ENCODE results near the gene GREM1. TPM values are rescaled to one million over a fixed set of nuclear protein-coding genes. Genes with fewer than 3 reads are reported as not detected.

GREM1 gene
- total and polyA plus RNA-seq, 4 donors: 0.06 to 2.4 (median 1.7) TPM

DNA sequence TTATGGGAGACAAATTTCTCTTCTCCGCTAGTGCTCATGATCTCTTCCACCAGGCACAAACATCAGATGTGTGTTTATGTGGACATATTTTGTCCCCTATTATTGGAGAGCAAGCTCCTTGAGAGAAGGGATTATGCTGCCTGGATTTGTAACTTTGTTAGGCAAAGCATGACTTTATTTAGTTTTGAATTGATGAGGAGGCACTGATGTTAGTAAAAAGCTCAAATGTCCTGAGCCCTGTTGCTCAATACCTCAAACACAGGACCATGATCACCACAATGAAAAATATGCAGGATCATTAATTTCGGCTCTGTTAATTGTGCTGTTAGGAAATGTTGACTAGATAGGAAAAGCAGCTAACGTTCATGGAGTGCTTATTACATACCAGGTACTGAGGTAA, 47.2 kb upstream of the GREM1 start:
- Histone ChIP-seq H3K27ac (ENCODE audit: low read depth in 1 of 2, low read length in 1 of 2) (no peak overlapping the region), H3K36me3 (ENCODE audit: control insufficient read depth in 4 of 4, insufficient read depth in 4 of 4, low read length in 4 of 4) (no peaks in the 10 kb centered on the region), H3K9ac (ENCODE audit: insufficient read depth in 1 of 2, low read length in 2 of 2) (no peak overlapping the region), H3K4me1 (ENCODE audit: control insufficient read depth in 5 of 5, insufficient read depth in 5 of 5, low read length in 5 of 5) (peaks cover 0 to 3% (median 0%) of the 10 kb centered on the region in 5 donors), H3K27me3 (ENCODE audit: control insufficient read depth in 3 of 3, insufficient read depth in 3 of 3, low read length in 2 of 3) (no peaks in the 10 kb centered on the region), H3K9me3 (ENCODE audit: control insufficient read depth in 4 of 4, insufficient read depth in 3 of 4, low read length in 3 of 4) (no peaks in the 10 kb centered on the region), H3K4me3 (no peak overlapping the region)
- ATAC-seq (ENCODE audit: insufficient read depth, low FRiP score): no peak
- no peak for DNase-seq
- WGBS, 2 donors: 84 to 85% methylated on average over 3 of the region's 3 CpGs
- TF ChIP-seq, protein P1, sequence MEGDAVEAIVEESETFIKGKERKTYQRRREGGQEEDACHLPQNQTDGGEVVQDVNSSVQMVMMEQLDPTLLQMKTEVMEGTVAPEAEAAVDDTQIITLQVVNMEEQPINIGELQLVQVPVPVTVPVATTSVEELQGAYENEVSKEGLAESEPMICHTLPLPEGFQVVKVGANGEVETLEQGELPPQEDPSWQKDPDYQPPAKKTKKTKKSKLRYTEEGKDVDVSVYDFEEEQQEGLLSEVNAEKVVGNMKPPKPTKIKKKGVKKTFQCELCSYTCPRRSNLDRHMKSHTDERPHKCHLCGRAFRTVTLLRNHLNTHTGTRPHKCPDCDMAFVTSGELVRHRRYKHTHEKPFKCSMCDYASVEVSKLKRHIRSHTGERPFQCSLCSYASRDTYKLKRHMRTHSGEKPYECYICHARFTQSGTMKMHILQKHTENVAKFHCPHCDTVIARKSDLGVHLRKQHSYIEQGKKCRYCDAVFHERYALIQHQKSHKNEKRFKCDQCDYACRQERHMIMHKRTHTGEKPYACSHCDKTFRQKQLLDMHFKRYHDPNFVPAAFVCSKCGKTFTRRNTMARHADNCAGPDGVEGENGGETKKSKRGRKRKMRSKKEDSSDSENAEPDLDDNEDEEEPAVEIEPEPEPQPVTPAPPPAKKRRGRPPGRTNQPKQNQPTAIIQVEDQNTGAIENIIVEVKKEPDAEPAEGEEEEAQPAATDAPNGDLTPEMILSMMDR (IDR thresholded peaks at IDR 0.05; ENCODE audit: control extremely low read depth, extremely low read depth): no peak

DNA sequence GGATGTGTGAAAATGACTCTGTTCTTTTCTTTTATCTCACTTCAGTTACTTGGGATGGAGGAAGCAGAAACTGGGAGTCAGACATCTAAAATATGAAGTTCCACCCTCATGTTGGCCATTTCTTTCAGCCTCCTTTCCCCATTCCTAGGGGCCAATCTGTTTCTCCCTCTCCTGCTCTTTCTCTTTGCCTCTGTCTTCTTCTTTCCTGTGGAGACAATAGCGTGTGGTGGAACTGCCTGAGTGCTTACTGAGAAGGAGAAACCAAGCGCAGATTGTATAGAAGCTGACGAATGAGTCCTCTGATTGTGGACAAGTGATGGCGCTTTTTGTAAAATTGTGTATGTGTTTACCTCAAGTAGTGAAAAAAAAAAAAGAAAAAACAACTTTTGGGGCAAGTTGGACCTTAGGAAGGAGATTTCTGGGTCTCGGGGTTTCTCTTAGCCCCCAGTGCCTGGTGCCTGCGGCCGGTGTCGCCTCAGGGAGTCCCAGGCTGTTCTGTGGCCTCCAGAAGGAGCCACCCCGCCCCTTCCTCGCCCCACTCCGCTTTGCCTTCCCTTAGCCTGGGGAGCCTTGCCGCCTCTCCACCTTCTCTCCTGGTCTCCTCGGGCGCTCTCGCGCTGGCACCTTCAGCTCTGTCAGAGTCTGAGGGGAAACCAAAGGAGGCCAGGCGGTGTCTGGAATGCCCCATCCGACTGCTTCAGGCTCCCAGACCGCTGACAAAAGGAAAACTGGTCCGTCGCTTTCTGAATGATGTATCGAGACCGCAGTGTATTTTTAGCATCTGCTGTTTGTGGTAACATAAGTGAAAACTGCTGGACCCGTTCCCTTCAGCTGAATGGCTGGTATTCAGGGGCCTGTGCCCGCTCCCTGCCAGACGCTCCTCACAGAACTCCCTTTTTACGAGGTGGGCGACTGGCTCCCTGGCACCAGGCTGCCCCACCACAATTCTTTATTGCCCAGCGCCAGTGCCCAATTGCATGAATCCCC, 46.2 kb upstream of the GREM1 start:
- peaks cover 0 to 3% (median 0%) of the 10 kb centered on the region in 5 donors for H3K4me1 ChIP-seq (ENCODE audit: control insufficient read depth in 5 of 5, insufficient read depth in 5 of 5, low read length in 5 of 5)
- WGBS, 2 donors: 93 to 95% methylated on average over 29 of the region's 29 CpGs
- H3K4me3 ChIP-seq: no peak overlapping the region
- no peaks in the 10 kb centered on the region for H3K27me3 ChIP-seq (ENCODE audit: control insufficient read depth in 3 of 3, insufficient read depth in 3 of 3, low read length in 2 of 3)
- H3K27ac ChIP-seq (ENCODE audit: low read depth in 1 of 2, low read length in 1 of 2): no peak overlapping the region
- TF ChIP-seq, protein P1 (IDR thresholded peaks at IDR 0.05; ENCODE audit: control extremely low read depth, extremely low read depth): no peak
- no peaks in the 10 kb centered on the region for H3K9me3 ChIP-seq (ENCODE audit: control insufficient read depth in 4 of 4, insufficient read depth in 3 of 4, low read length in 3 of 4)
- no peak for DNase-seq
- ATAC-seq (ENCODE audit: insufficient read depth, low FRiP score): no peak
- H3K9ac ChIP-seq (ENCODE audit: insufficient read depth in 1 of 2, low read length in 2 of 2): no peak overlapping the region
- no peaks in the 10 kb centered on the region for H3K36me3 ChIP-seq (ENCODE audit: control insufficient read depth in 4 of 4, insufficient read depth in 4 of 4, low read length in 4 of 4)

DNA sequence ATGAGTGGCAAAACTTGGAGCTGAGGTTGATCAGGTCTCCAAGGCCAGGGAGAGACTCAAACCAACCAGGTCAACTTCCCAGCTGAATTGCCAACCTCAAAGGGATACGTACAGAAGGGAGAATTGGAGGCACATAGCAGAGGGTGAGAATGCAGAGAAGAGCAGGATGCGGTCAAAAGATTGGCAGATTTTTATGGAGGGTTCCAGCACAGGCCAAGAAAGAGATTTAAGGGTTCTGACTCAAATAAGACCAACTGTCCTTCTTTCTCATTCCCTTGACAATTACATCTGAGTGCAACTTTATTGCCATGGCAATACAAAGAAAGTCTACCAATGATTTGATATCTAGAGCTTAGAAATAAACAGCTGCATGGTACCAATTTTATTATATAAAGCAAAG, 43.1 kb upstream of the GREM1 start:
- Histone ChIP-seq H3K4me1 (ENCODE audit: control insufficient read depth in 5 of 5, insufficient read depth in 5 of 5, low read length in 5 of 5) (peaks cover 0 to 3% (median 0%) of the 10 kb centered on the region in 5 donors), H3K27ac (ENCODE audit: low read depth in 1 of 2, low read length in 1 of 2) (no peak overlapping the region), H3K27me3 (ENCODE audit: control insufficient read depth in 3 of 3, insufficient read depth in 3 of 3, low read length in 2 of 3) (no peaks in the 10 kb centered on the region), H3K4me3 (no peak overlapping the region), H3K36me3 (ENCODE audit: control insufficient read depth in 4 of 4, insufficient read depth in 4 of 4, low read length in 4 of 4) (no peaks in the 10 kb centered on the region), H3K9me3 (ENCODE audit: control insufficient read depth in 4 of 4, insufficient read depth in 3 of 4, low read length in 3 of 4) (no peaks in the 10 kb centered on the region), H3K9ac (ENCODE audit: insufficient read depth in 1 of 2, low read length in 2 of 2) (no peak overlapping the region)
- DNase-seq (no peak), ATAC-seq (ENCODE audit: insufficient read depth, low FRiP score) (no peak)
- TF ChIP-seq, protein P1 (IDR thresholded peaks at IDR 0.05; ENCODE audit: control extremely low read depth, extremely low read depth): no peak
- 92 to 93% methylated on average over 2 of the region's 2 CpGs for WGBS, 2 donors

All from lung (tissue), 12 donors.